Panc1 (cell line): ENCODE results near the gene F2. TPM values are rescaled to one million over a fixed set of nuclear protein-coding genes. Genes with fewer than 3 reads are reported as not detected.

Source experiments
- ATAC-seq: fragments of 200-7000 bp; cut with Tn5 transposase; 2 replicates; pipeline ENCODE4 v1.9.1; 2020; ENCODE audit warnings: mild to moderate bottlenecking, moderate library complexity
- BruUV-seq: library from RNA; stranded (reverse); fragments of 400-500 nt; replicated peaks from 2 replicates; lab custom pipeline; 2021; lab: Mats Ljungman, UMichigan
- CTCF ChIA-PET: fragments of 300-600 bp; sonication (Branson Sonifier 250); formaldehyde crosslinking; loops from one replicate; lab custom pipeline; 2022; ENCODE audit warnings: antibody characterized with exemption; lab: Charles Lee
- POLR2A ChIA-PET: fragments of 300-600 bp; sonication (Branson Sonifier 250); formaldehyde crosslinking; loops from one replicate; lab custom pipeline; 2022; ENCODE audit warnings: antibody characterized with exemption; lab: Charles Lee
- DNase-seq: peaks from one replicate; pipeline ENCODE4 v3.0.0-alpha.2; 2010; ENCODE audit warnings: low read depth, low spot score
- H3K27ac ChIP-seq: 2 replicates; pipeline ENCODE4 v1.5.1; 2011; ENCODE audit warnings: mild to moderate bottlenecking, low read length, inconsistent platforms
- H3K27me3 ChIP-seq: fragments of 200-500 bp; sonication (Bioruptor generic); 2 replicates; pipeline ENCODE4 v1.6.0; 2014; ENCODE audit warnings: low read length, inconsistent platforms; ENCODE audit not compliant: control insufficient read depth, insufficient read depth
- H3K36me3 ChIP-seq: fragments of 200-500 bp; sonication (Bioruptor generic); 2 replicates; pipeline ENCODE4 v1.5.1; 2014; ENCODE audit warnings: inconsistent platforms, mild to moderate bottlenecking, low read length, moderate library complexity; ENCODE audit not compliant: control insufficient read depth, insufficient read depth
- H3K4me1 ChIP-seq: 2 replicates; pipeline ENCODE4 v1.5.1; 2011; ENCODE audit warnings: inconsistent platforms, mild to moderate bottlenecking, low read length, moderate library complexity; ENCODE audit not compliant: control insufficient read depth, insufficient read depth
- H3K4me3 ChIP-seq, 2 experiments: 2 replicates each; pipeline ENCODE4 v1.5.1; 2011 to 2012; ENCODE audit warnings: low read depth in 2 of 2, low read length in 2 of 2, mild to moderate bottlenecking in 2 of 2, inconsistent platforms in 1 of 2, moderate library complexity in 1 of 2
- H3K9me3 ChIP-seq: fragments of 200-500 bp; sonication (Bioruptor generic); 2 replicates; pipeline ENCODE4 v1.5.1; 2014; ENCODE audit warnings: low read depth, mild to moderate bottlenecking, inconsistent platforms, low read length, moderate library complexity; ENCODE audit not compliant: control insufficient read depth, insufficient read depth
- CTCF ChIP-seq: fragments of 450-650 bp; IDR thresholded peaks from 2 replicates; pipeline ENCODE4 v1.5.1; 2017; ENCODE audit warnings: mild to moderate bottlenecking
- POLR2AphosphoS5 ChIP-seq: IDR thresholded peaks from 2 replicates; pipeline ENCODE4 v1.6.1; 2012; ENCODE audit warnings: mild to moderate bottlenecking, low read depth, low read length, moderate library complexity
- REST ChIP-seq, 2 experiments: IDR thresholded peaks; 2 replicates each; pipeline ENCODE4 v1.6.1; 2011 to 2012; ENCODE audit warnings: low read depth in 2 of 2, control low read depth in 1 of 2, low read length in 1 of 2, mild to moderate bottlenecking in 1 of 2, moderate library complexity in 1 of 2; ENCODE audit not compliant: insufficient read depth in 1 of 2
- SIN3A ChIP-seq: IDR thresholded peaks from 2 replicates; pipeline ENCODE4 v1.6.1; 2012; ENCODE audit warnings: low read depth, mild to moderate bottlenecking, low read length, moderate library complexity, borderline replicate concordance; ENCODE audit not compliant: insufficient read depth
- TCF7L2 ChIP-seq: IDR thresholded peaks from 2 replicates; pipeline ENCODE4 v1.6.1; 2011; ENCODE audit warnings: mild to moderate bottlenecking, low read depth, low read length, inconsistent platforms
- in situ Hi-C: cut with HindIII; loops from 2 replicates; pipeline ENCODE4 v1.10.0; 2016; ENCODE audit warnings: low sequenced_read_pairs, low pct_unique_long_range_greater_than_20kb
- intact Hi-C: fragments of 100-400 bp; cut with micrococcal nuclease; formaldehyde crosslinking; loops from one replicate; pipeline ENCODE4 v1.10.0; 2022; ENCODE audit not compliant: unreplicated experiment
- total RNA-seq: library from RNA; stranded (reverse); gene quantifications from one replicate; pipeline ENCODE4 v1.2.1, GENCODE V29; 2021; ENCODE audit not compliant: unreplicated experiment

The F2 gene
- total RNA-seq, 1 experiment from 2014 or later, result 0.64 TPM

GRCh38 chr11:46692450-46692849 is 26.6 kb upstream of the F2 start:
- DNase-seq, result no peak
- ChIA-PET POLR2A (interaction anchor here (0.6 kb wide), 1 partner anchor 107 kb away, joined by 11 read pairs; no protein-coding TSS in a partner anchor), CTCF (interaction anchor here (0.6 kb wide), 1 partner anchor 23 kb away, joined by 3 read pairs; no protein-coding TSS in a partner anchor)
- in situ Hi-C loops, result no loop called here
- Histone ChIP-seq H3K27ac (no peak overlapping the region), H3K36me3 (no peaks in the 10 kb centered on the region), H3K4me3 (no peak overlapping the region), H3K27me3 (no peaks in the 10 kb centered on the region), H3K4me1 (no peaks in the 10 kb centered on the region), H3K9me3 (no peaks in the 10 kb centered on the region)
- TF ChIP-seq POLR2AphosphoS5 (no peak), SIN3A (no peak), CTCF (no peak), TCF7L2 (no peak), REST (IDR thresholded peaks at IDR 0.05; ENCODE audit: insufficient read depth in 1 of 2, low read depth in 2 of 2, low read length in 1 of 2) (no peak)
- ATAC-seq, result no peak
- no TSS peak for BruUV-seq
- intact Hi-C loops, result no loop called here

- CTCF ChIA-PET, result no interaction called here
These were observed 25.4 kb upstream of the F2 start for GRCh38 chr11:46693597-46694012.

More at GRCh38 chr11:46693597-46694012, 25.4 kb upstream of the F2 start:
- Histone ChIP-seq H3K9me3 (no peaks in the 10 kb centered on the region), H3K27me3 (no peaks in the 10 kb centered on the region), H3K27ac (no peak overlapping the region), H3K4me3 (no peak overlapping the region), H3K4me1 (no peaks in the 10 kb centered on the region), H3K36me3 (no peaks in the 10 kb centered on the region)
- POLR2A ChIA-PET, result interaction anchor here (0.6 kb wide), 1 partner anchor 73 kb away, joined by 3 read pairs; no protein-coding TSS in a partner anchor
- DNase-seq (no peak), ATAC-seq (no peak)
- in situ Hi-C loops (no loop called here), intact Hi-C loops (no loop called here)
- BruUV-seq, result no TSS peak
- TF ChIP-seq REST (IDR thresholded peaks at IDR 0.05; ENCODE audit: insufficient read depth in 1 of 2, low read depth in 2 of 2, low read length in 1 of 2), result no peak
- TF ChIP-seq TCF7L2, result no peak
- TF ChIP-seq POLR2AphosphoS5, result no peak
- TF ChIP-seq CTCF, result no peak
- TF ChIP-seq SIN3A, result no peak
